HG03432 (cell line): ENCODE measurements around the gene NELL2.

Experiments used
- ATAC-seq: cut with Tn5 transposase; IDR thresholded peaks from one replicate; pipeline ENCODE4 v1.9.1; 2021; ENCODE audit warnings: mild to moderate bottlenecking, moderate library complexity; ENCODE audit not compliant: unreplicated experiment

NELL2 gene

GRCh38 chr12:44627387-44628166 is 248.5 kb downstream of the NELL2 start:
- no peak for ATAC-seq

GRCh38 chr12:44626883-44627282 is 249.2 kb downstream of the NELL2 start:
- ATAC-seq: no peak

- ATAC-seq: no peak
These were observed 257.2 kb downstream of the NELL2 start for GRCh38 chr12:44618946-44619345.

- no peak for ATAC-seq
These were observed 259.7 kb downstream of the NELL2 start for GRCh38 chr12:44616402-44616801.

- no peak for ATAC-seq
These were observed 264.6 kb downstream of the NELL2 start for GRCh38 chr12:44611538-44611937.

GRCh38 chr12:44603701-44604100 is 272.4 kb downstream of the NELL2 start:
- no peak for ATAC-seq

- no peak for ATAC-seq
These were observed 283.5 kb downstream of the NELL2 start for GRCh38 chr12:44592626-44593025.

GRCh38 chr12:44589697-44590096 is 286.4 kb downstream of the NELL2 start:
- ATAC-seq: no peak

- no peak for ATAC-seq
These were observed 287.5 kb downstream of the NELL2 start for GRCh38 chr12:44588651-44589050.

GRCh38 chr12:44584625-44585024 is 291.5 kb downstream of the NELL2 start:
- no peak for ATAC-seq

- no peak for ATAC-seq
These were observed 293.6 kb downstream of the NELL2 start for GRCh38 chr12:44582521-44582920.

GRCh38 chr12:44581642-44582242 is 294.4 kb downstream of the NELL2 start:
- no peak for ATAC-seq

- ATAC-seq: no peak
These were observed 301.5 kb downstream of the NELL2 start for GRCh38 chr12:44574586-44574985.

GRCh38 chr12:44573723-44574122 is 302.4 kb downstream of the NELL2 start:
- no peak for ATAC-seq

- no peak for ATAC-seq
These were observed 305.0 kb downstream of the NELL2 start for GRCh38 chr12:44571006-44571550.

GRCh38 chr12:44570036-44570583 is 306.0 kb downstream of the NELL2 start:
- no peak for ATAC-seq

- ATAC-seq: no peak
These were observed 311.0 kb downstream of the NELL2 start for GRCh38 chr12:44565163-44565562.

- no peak for ATAC-seq
These were observed 312.6 kb downstream of the NELL2 start for GRCh38 chr12:44563486-44563885.

GRCh38 chr12:44558340-44559100 is 317.6 kb downstream of the NELL2 start:
- ATAC-seq: no peak

GRCh38 chr12:44555454-44555853 is 320.7 kb downstream of the NELL2 start:
- ATAC-seq: no peak

- ATAC-seq: no peak
These were observed 324.5 kb downstream of the NELL2 start for GRCh38 chr12:44551631-44552030.
